Tibial artery (tissue), 4 donors: Measurements from ENCODE around the gene SLC25A30.

Experiments used
- DNase-seq, 2 donors: peaks; one replicate each; pipeline ENCODE4 v3.0.0-alpha.2; 2019
- H3K27ac ChIP-seq, 2 donors: fragments of 200-600 bp; sonication (generic) in 1 of 2; 1 replicate in 1 of 2; 2 replicates in 1 of 2; pipeline ENCODE4 v1.5.1; 2018 to 2019; ENCODE audit warnings: mild to moderate bottlenecking in 1 of 2
- H3K27me3 ChIP-seq, 2 donors: fragments of 200-600 bp; sonication (generic) in 1 of 2; one replicate each; pipeline versions ENCODE4 v1.5.1 to v1.6.0; 2016 to 2019
- H3K36me3 ChIP-seq, 3 donors: fragments of 200-600 bp; sonication (generic) in 2 of 3; one replicate each; pipeline ENCODE4 v1.5.1; 2016 to 2019; ENCODE audit warnings: mild to moderate bottlenecking in 2 of 3
- H3K4me1 ChIP-seq, 4 donors: fragments of 200-600 bp; sonication (generic) in 2 of 4; 1 replicate in 3 of 4; 2 replicates in 1 of 4; pipeline ENCODE4 v1.5.1; 2016 to 2019
- H3K4me3 ChIP-seq, 2 donors: fragments of 200-600 bp; sonication (generic) in 1 of 2; 1 replicate in 1 of 2; 2 replicates in 1 of 2; pipeline ENCODE4 v1.5.1; 2018 to 2019; ENCODE audit warnings: mild to moderate bottlenecking in 2 of 2
- H3K9me3 ChIP-seq, 3 donors: fragments of 200-600 bp; sonication (generic) in 1 of 3; one replicate each; pipeline ENCODE4 v1.5.1; 2016 to 2019
- CTCF ChIP-seq, 2 experiments: fragments of 200-600 bp in 1 of 2; fragments of 450-650 bp in 1 of 2; IDR thresholded peaks; one replicate each; pipeline ENCODE4 v1.5.1; 2017 to 2019; ENCODE audit warnings: antibody characterized with exemption in 2 of 2, mild to moderate bottlenecking in 1 of 2, moderate library complexity in 1 of 2
- intact Hi-C: fragments of 100-400 bp; cut with DNase I; formaldehyde crosslinking; loops from one replicate; pipeline ENCODE4 v1.15.0; 2023; ENCODE audit warnings: low total_unique reads

Gene SLC25A30

GRCh38 chr13:45417790-45418534 lies at the start of gene SLC25A30:
Gene SLC25A30 (minus strand): TSS chr13:45418373. CDS start chr13:45411425, 6,948 bp downstream.
- H3K9me3 ChIP-seq: no peaks in the 10 kb centered on the region
- peaks cover 0 to 34% (median 22%) of the 10 kb centered on the region in 4 donors for H3K4me1 ChIP-seq
- peak; percentile 95 to 97 for DNase-seq
- no peak for TF ChIP-seq CTCF (IDR thresholded peaks at IDR 0.05)
- peak within 1 kb of the TSS; percentile 62 to 86 for H3K4me3 ChIP-seq
- no peaks in the 10 kb centered on the region for H3K36me3 ChIP-seq
- peak within 1 kb of the TSS; percentile 80 to 82 for H3K27ac ChIP-seq
- intact Hi-C loops: loop anchor here (1.0 kb wide), 1 partner anchor 46 kb away; the partner anchor contains the start of gene COG3
- no peaks in the 10 kb centered on the region for H3K27me3 ChIP-seq

GRCh38 chr13:45466359-45466758 lies 48.2 kb upstream of the SLC25A30 start:
- intact Hi-C loops: no loop called here
- Histone ChIP-seq H3K27ac (no peak overlapping the region), H3K36me3 (no peaks in the 10 kb centered on the region), H3K4me1 (peaks cover 0 to 38% (median 25%) of the 10 kb centered on the region in 4 donors), H3K27me3 (no peaks in the 10 kb centered on the region), H3K4me3 (peak overlapping the region; percentile 90 to 99), H3K9me3 (no peaks in the 10 kb centered on the region)
- TF ChIP-seq CTCF (IDR thresholded peaks at IDR 0.05): no peak
- no peak for DNase-seq

GRCh38 chr13:45464687-45465453 lies 46.7 kb upstream of the SLC25A30 start, which contains the start of gene COG3:
Gene COG3 (plus strand): TSS chr13:45464939. CDS start chr13:45465037, 98 bp downstream.
- H3K4me1 ChIP-seq: peaks cover 0 to 38% (median 25%) of the 10 kb centered on the region in 4 donors
- H3K36me3 ChIP-seq: no peaks in the 10 kb centered on the region
- no peaks in the 10 kb centered on the region for H3K27me3 ChIP-seq
- intact Hi-C loops: loop anchor here (1.0 kb wide), 1 partner anchor 47 kb away; the partner anchor contains the start of gene SLC25A30
- peak; percentile 37 to 61 for TF ChIP-seq CTCF (IDR thresholded peaks at IDR 0.05)
- no peaks in the 10 kb centered on the region for H3K9me3 ChIP-seq
- peak within 1 kb of the TSS; percentile 90 to 99 for H3K4me3 ChIP-seq
- DNase-seq: peak; percentile 94 to 97
- peak within 1 kb of the TSS; percentile 92 to 98 for H3K27ac ChIP-seq

GRCh38 chr13:45464141-45464686 lies 46.0 kb upstream of the SLC25A30 start:
- Histone ChIP-seq H3K36me3 (no peaks in the 10 kb centered on the region), H3K4me3 (peak overlapping the region; percentile 90 to 99), H3K4me1 (peaks cover 0 to 38% (median 25%) of the 10 kb centered on the region in 4 donors), H3K27me3 (peaks cover 0 to 1% of the 10 kb centered on the region in 2 donors), H3K27ac (peak overlapping the region; percentile 92 to 98), H3K9me3 (no peaks in the 10 kb centered on the region)
- intact Hi-C loops: loop anchor here (1.0 kb wide), 1 partner anchor 46 kb away; the partner anchor contains the start of gene SLC25A30
- TF ChIP-seq CTCF (IDR thresholded peaks at IDR 0.05): no peak
- DNase-seq: no peak

GRCh38 chr13:45456196-45456972 lies 38.2 kb upstream of the SLC25A30 start:
- no peak overlapping the region for H3K27ac ChIP-seq
- H3K4me1 ChIP-seq: no peaks in the 10 kb centered on the region
- H3K9me3 ChIP-seq: no peaks in the 10 kb centered on the region
- intact Hi-C loops: no loop called here
- peaks cover 0 to 15% of the 10 kb centered on the region in 2 donors for H3K27me3 ChIP-seq
- TF ChIP-seq CTCF (IDR thresholded peaks at IDR 0.05): no peak
- H3K36me3 ChIP-seq: no peaks in the 10 kb centered on the region
- DNase-seq: no peak
- no peak overlapping the region for H3K4me3 ChIP-seq
